Measurements from ENCODE around the gene MAK.

The MAK gene

GRCh38 chr6:10779076-10779475 lies 59.3 kb downstream of the MAK start:
- TF ChIP-seq FOXP2 (optimal IDR thresholded peaks at IDR 0.05; ENCODE audit: borderline replicate concordance, extremely low read depth, extremely low read length, insufficient read depth) (no peak), SIN3A (IDR thresholded peaks at IDR 0.05; ENCODE audit: borderline replicate concordance, insufficient read depth, low read length) (no peak), TAF1 (IDR thresholded peaks at IDR 0.05; ENCODE audit: borderline replicate concordance, insufficient read depth, low read length) (no peak), POLR2AphosphoS5 (IDR thresholded peaks at IDR 0.05; ENCODE audit: low read depth, low read length) (no peak), REST (IDR thresholded peaks at IDR 0.05; ENCODE audit: insufficient read depth in 1 of 2, low read depth in 2 of 2, low read length in 2 of 2) (no peak)

GRCh38 chr6:10778230-10778629 lies 60.1 kb downstream of the MAK start:
- TF ChIP-seq SIN3A (IDR thresholded peaks at IDR 0.05; ENCODE audit: borderline replicate concordance, insufficient read depth, low read length), result no peak
- TF ChIP-seq FOXP2 (optimal IDR thresholded peaks at IDR 0.05; ENCODE audit: borderline replicate concordance, extremely low read depth, extremely low read length, insufficient read depth), result no peak
- TF ChIP-seq REST (IDR thresholded peaks at IDR 0.05; ENCODE audit: insufficient read depth in 1 of 2, low read depth in 2 of 2, low read length in 2 of 2), result no peak
- no peak for TF ChIP-seq POLR2AphosphoS5 (IDR thresholded peaks at IDR 0.05; ENCODE audit: low read depth, low read length)
- TF ChIP-seq TAF1 (IDR thresholded peaks at IDR 0.05; ENCODE audit: borderline replicate concordance, insufficient read depth, low read length), result no peak

- TF ChIP-seq FOXP2 (optimal IDR thresholded peaks at IDR 0.05; ENCODE audit: borderline replicate concordance, extremely low read depth, extremely low read length, insufficient read depth) (no peak), SIN3A (IDR thresholded peaks at IDR 0.05; ENCODE audit: borderline replicate concordance, insufficient read depth, low read length) (no peak), POLR2AphosphoS5 (IDR thresholded peaks at IDR 0.05; ENCODE audit: low read depth, low read length) (no peak), REST (IDR thresholded peaks at IDR 0.05; ENCODE audit: insufficient read depth in 1 of 2, low read depth in 2 of 2, low read length in 2 of 2) (no peak), TAF1 (IDR thresholded peaks at IDR 0.05; ENCODE audit: borderline replicate concordance, insufficient read depth, low read length) (no peak)
Measured at GRCh38 chr6:10771371-10771894, 66.9 kb downstream of the MAK start.

- TF ChIP-seq FOXP2 (optimal IDR thresholded peaks at IDR 0.05; ENCODE audit: borderline replicate concordance, extremely low read depth, extremely low read length, insufficient read depth), result no peak
- no peak for TF ChIP-seq SIN3A (IDR thresholded peaks at IDR 0.05; ENCODE audit: borderline replicate concordance, insufficient read depth, low read length)
- no peak for TF ChIP-seq TAF1 (IDR thresholded peaks at IDR 0.05; ENCODE audit: borderline replicate concordance, insufficient read depth, low read length)
- TF ChIP-seq POLR2AphosphoS5 (IDR thresholded peaks at IDR 0.05; ENCODE audit: low read depth, low read length), result no peak
- TF ChIP-seq REST (IDR thresholded peaks at IDR 0.05; ENCODE audit: insufficient read depth in 1 of 2, low read depth in 2 of 2, low read length in 2 of 2), result no peak
Measured at GRCh38 chr6:10769419-10769818, 68.9 kb downstream of the MAK start.

- TF ChIP-seq REST (IDR thresholded peaks at IDR 0.05; ENCODE audit: insufficient read depth in 1 of 2, low read depth in 2 of 2, low read length in 2 of 2) (no peak), POLR2AphosphoS5 (IDR thresholded peaks at IDR 0.05; ENCODE audit: low read depth, low read length) (no peak), SIN3A (IDR thresholded peaks at IDR 0.05; ENCODE audit: borderline replicate concordance, insufficient read depth, low read length) (no peak), TAF1 (IDR thresholded peaks at IDR 0.05; ENCODE audit: borderline replicate concordance, insufficient read depth, low read length) (no peak), FOXP2 (optimal IDR thresholded peaks at IDR 0.05; ENCODE audit: borderline replicate concordance, extremely low read depth, extremely low read length, insufficient read depth) (no peak)
Measured at GRCh38 chr6:10763006-10763405, 75.3 kb downstream of the MAK start.

Data from PFSK-1 (cell line).